HG03135 (cell line): ENCODE results near the gene TAF5.
"Not testable (repeated sequence)": the region's sequence is repeated elsewhere in the genome, so short reads cannot be mapped to it uniquely, and the experiment has no call there.

Experiments used
- ATAC-seq: cut with Tn5 transposase; IDR thresholded peaks from one replicate; pipeline ENCODE4 v1.9.1; 2021; ENCODE audit warnings: mild to moderate bottlenecking, moderate library complexity; ENCODE audit not compliant: unreplicated experiment

Gene TAF5

DNA sequence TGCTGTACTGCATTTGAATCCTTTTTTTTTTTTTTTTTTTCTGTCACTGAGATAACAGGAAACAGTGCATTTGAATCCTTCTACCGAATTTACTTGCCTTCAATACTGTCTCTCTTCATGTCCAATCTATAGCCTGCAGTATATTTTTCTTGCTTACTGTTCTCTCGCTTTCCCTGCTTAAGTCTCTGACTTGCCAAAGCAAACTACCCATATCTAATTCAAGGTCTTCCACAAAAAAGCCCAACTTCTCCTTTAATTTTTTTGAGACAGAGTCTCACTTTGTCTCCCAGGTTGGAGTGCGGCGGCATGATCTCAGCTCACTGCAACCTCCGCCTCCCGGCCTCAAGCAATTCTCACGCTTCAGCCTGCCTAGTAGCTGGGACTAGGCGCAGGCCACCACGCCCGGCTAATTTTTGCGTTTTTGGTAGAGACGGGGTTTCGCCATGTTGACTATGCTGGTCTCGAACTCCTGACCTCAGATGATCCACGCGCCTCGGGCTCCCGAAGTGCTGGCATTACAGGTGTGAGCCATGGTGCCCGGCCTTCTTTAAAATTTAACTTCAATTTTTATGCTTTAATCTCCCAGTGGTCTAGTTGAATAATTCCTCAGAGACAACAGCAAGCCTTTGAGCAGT is 29.5 kb downstream of the TAF5 start:
- ATAC-seq, result no peak

DNA sequence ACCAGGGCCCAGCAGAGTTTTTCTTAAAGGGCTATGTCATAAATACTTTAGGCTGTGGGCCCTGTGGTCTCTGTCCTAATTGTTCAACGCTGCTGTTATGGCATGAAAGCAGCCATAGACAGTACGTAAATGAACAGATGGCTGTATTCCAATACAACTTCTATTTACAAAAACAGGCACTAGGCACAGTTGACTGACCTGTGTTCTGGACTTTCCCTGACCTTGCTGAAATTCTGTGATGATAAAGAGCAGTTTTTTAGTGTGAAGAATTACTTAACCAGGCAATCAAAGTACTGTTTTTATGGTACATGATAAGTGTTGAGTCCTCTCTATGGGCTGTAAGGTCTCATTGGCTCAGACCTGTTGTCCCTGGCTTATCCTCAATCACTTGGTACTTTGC is 45.8 kb downstream of the TAF5 start:
- ATAC-seq, result no peak

DNA sequence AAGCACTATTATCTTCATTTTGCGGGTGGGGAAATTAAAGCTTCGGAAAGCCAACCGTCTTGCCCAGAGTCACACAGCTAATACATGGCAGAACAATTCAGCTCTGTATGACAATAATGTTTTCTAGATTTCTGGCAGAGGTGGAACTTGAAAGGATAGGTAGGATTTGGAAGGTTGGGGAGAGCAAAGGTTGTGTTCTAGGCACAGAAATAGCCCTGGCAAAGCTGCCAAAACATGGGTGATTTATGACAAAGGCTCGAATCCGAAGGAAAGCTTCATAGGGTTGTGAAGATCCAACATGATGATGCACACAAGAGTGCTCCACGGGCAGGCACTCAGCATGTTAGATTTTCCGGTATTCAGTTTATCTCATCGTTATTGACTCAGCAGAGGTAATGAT is 47.8 kb downstream of the TAF5 start:
- no peak for ATAC-seq

DNA sequence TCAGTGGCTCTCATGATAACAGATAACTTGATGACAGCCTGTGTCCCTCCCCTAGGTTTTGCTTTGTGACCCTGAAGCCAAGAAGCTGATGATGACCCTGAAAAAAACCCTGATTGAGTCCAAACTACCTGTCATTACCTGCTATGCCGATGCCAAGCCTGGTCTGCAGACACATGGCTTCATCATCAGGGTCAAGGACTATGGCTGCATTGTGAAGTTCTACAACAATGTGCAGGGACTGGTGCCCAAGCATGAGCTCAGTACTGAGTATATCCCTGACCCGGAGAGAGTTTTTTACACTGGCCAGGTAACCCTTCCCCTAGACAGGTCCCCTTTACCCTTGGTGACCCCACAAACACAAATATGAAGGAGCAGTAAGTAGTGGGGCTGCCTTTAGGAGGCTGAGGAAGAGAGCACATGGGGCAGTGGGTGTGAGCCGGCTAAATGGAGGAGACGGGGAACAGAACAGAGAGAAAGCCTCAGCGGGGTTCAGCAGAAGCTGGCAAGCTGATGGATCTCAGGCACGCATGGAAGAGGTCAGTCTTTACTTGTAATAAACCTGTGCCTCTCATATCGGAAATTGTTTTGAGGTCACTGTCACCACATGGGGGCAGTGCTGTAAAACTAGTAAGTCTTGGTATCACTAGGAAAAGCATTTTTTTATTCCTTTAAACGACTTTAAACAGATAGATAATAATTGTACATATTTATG is 48.8 kb downstream of the TAF5 start:
- ATAC-seq, result no peak

DNA sequence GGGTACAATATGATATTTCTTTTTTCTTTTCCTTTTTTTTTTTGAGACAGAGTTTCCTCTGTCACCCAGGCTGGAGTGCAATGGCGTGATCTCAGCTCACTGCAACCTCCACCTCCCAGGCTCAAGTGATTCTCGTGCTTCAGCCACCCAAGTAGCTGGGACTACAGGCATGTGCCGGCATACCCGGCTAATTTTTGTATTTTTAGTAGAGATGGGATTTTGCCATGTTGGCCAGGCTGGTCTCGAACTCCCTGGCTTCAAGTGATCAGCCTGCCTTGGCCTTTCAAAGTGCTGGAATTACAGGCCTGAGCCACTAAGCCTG is 49.3 kb downstream of the TAF5 start:
- not testable (repeated sequence) for ATAC-seq

DNA sequence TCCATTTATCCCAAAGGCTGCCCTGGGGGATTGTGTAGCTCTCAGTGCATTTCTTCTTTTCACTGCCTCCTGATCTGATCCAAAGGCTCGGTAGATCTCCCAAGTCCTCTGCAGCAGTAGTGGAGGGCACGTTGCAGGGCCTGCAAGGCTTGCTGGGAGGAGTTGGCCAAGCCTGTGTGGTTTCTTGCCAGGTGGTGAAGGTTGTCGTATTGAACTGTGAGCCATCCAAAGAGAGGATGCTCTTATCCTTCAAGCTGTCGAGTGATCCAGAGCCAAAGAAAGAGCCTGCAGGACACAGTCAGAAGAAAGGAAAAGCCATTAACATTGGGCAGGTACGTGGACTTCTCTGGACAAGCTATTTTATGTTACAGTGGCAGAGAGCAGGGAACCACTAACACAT is 49.8 kb downstream of the TAF5 start:
- no peak for ATAC-seq

- no peak for ATAC-seq
Observed at GRCh38 chr10:103419101-103419500, 51.3 kb downstream of the TAF5 start.

- ATAC-seq, result no peak
Observed at GRCh38 chr10:103423748-103424147, 56.0 kb downstream of the TAF5 start.

- no peak for ATAC-seq
Observed at GRCh38 chr10:103427866-103428265, 60.1 kb downstream of the TAF5 start.

DNA sequence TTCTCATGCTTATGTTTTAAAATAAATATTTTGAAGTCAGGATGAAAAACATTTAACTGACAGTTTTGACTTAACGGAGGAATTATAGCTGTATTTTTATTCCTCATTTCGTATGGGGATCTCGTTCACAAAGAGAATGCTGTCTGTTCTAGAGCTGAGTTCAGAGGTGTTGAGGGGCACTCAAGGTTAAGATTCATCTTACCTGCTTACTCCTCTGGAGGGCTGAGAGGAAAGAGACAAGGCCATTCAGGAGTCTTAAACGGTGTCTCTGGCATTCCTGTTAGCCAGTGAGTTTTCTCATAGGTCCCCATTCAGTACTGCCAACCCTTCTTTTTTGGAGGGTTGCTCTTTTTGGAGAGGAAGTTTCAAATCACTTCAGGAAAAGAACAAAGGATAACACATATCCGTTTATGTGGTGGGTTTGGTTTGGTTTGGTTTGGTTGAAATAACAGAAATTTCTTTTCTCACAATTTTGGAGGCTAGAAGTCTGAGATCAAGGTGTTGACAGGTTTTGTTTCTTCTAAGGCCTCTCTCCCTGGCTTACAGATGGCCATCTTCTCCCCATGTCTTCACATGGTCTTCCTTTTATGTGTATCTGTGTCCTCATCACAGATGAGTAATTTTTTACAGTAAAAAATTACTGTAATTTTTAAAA is 61.3 kb downstream of the TAF5 start:
- no peak for ATAC-seq

GRCh38 chr10:103429647-103430046 is 61.9 kb downstream of the TAF5 start:
- no peak for ATAC-seq

DNA sequence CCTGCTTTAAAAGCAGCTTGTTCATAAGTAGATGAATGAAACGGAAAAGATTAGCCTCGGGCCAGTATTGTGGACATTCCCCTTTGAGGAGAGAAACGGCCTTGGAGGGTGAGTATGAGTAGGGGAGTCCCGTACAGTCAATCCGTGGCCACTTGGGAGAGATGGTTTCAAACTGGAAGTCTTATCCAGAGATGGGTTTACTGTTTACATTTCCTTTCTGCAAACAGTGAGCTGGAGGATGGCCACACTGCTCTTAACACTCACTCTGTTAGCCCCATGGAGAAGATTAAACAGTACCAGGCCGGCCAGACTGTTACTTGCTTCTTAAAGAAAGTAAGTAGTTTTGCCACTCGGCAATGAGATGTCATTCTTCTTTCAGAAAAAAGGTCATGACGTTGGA is 64.1 kb downstream of the TAF5 start:
- ATAC-seq, result no peak

GRCh38 chr10:103433858-103434257 is 66.1 kb downstream of the TAF5 start:
- ATAC-seq, result no peak
